ENCODE measurements around the gene CHCHD3.

Gene CHCHD3

DNA sequence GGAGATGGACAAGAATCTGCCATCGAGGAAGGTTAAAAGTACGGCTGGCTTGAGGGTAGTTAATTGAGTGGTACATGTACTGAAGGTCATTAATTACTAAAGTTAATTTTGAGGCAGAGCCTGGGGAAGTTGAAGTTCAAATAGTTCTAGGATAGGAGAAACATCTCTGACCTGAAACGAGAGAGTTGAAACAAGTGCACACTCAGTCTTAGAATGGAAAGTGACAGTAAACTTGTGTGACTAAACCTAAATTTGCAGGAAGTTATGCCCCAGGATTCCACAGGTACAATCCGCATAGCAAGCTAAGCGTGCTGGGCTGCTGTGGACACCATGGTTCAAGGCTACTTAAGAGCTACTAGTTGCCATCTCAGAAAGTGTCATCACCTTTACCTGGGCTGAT lies 209.9 kb downstream of the CHCHD3 start:
- ChIA-PET CTCF (interaction anchor here (0.8 kb wide), 1 partner anchor 162 kb away, joined by 3 read pairs; no protein-coding TSS in a partner anchor), POLR2A (no interaction called here)
- Histone ChIP-seq H3K27ac (ENCODE audit: extremely low read depth, low read depth, low read length) (no peak overlapping the region), H3K9me3 (ENCODE audit: control insufficient read depth, insufficient read depth, low read depth, low read length) (no peaks in the 10 kb centered on the region), H3K4me1 (ENCODE audit: control insufficient read depth, insufficient read depth, low read length) (peaks cover 3% of the 10 kb centered on the region; the same call in 1 of the 2 replicates), H3K36me3 (ENCODE audit: control insufficient read depth in 2 of 2, insufficient read depth in 1 of 2, low read length in 2 of 2) (no peaks in the 10 kb centered on the region; a peak in 1 of 3 replicates), H3K4me3 (ENCODE audit: low read depth, low read length) (no peak overlapping the region)
- TF ChIP-seq, protein P1, sequence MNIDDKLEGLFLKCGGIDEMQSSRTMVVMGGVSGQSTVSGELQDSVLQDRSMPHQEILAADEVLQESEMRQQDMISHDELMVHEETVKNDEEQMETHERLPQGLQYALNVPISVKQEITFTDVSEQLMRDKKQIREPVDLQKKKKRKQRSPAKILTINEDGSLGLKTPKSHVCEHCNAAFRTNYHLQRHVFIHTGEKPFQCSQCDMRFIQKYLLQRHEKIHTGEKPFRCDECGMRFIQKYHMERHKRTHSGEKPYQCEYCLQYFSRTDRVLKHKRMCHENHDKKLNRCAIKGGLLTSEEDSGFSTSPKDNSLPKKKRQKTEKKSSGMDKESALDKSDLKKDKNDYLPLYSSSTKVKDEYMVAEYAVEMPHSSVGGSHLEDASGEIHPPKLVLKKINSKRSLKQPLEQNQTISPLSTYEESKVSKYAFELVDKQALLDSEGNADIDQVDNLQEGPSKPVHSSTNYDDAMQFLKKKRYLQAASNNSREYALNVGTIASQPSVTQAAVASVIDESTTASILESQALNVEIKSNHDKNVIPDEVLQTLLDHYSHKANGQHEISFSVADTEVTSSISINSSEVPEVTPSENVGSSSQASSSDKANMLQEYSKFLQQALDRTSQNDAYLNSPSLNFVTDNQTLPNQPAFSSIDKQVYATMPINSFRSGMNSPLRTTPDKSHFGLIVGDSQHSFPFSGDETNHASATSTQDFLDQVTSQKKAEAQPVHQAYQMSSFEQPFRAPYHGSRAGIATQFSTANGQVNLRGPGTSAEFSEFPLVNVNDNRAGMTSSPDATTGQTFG (tag by site-specific recombination; IDR thresholded peaks at IDR 0.05; ENCODE audit: borderline replicate concordance) = no peak
- TF ChIP-seq HOXA7 (CRISPR knock-in tag; IDR thresholded peaks at IDR 0.05; ENCODE audit: borderline replicate concordance) = no peak
- no peak for TF ChIP-seq ZNF266 (tag by site-specific recombination; IDR thresholded peaks at IDR 0.05; ENCODE audit: low read depth)
- no peak for TF ChIP-seq ZNF274 (IDR thresholded peaks at IDR 0.05; ENCODE audit: low read length)
- TF ChIP-seq ZNF274 (tag by site-specific recombination; IDR thresholded peaks at IDR 0.05; ENCODE audit: borderline replicate concordance) = no peak
- TF ChIP-seq ZNF514 (tag by site-specific recombination; IDR thresholded peaks at IDR 0.05) = no peak
- no peak for TF ChIP-seq ZNF37A (tag by site-specific recombination; IDR thresholded peaks at IDR 0.05)
- TF ChIP-seq ZNF214 (tag by site-specific recombination; IDR thresholded peaks at IDR 0.05; ENCODE audit: borderline replicate concordance) = no peak

DNA sequence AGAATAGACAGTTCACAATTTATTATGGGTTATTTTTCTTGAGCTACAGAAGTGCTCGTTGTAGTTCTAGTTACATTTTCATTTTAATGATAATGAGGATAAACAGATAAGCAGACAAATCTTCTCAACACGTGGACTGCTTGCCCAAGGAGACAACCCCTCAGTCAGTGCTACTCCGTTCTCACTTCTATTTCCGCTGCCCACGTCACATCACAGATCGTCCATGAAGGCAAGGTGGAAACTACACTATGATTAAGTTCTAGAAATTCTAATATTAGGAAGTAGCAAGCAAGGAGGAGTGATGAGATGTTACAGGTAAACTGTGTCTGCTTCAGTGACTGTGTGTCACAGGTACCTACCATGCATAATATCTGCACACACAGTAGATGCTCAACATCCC lies 210.5 kb downstream of the CHCHD3 start:
- Histone ChIP-seq H3K4me3 (ENCODE audit: low read depth, low read length) (no peak overlapping the region), H3K4me1 (ENCODE audit: control insufficient read depth, insufficient read depth, low read length) (no peaks in the 10 kb centered on the region; the same call in 1 of the 2 replicates), H3K27ac (ENCODE audit: extremely low read depth, low read depth, low read length) (no peak overlapping the region), H3K36me3 (ENCODE audit: control insufficient read depth in 2 of 2, insufficient read depth in 1 of 2, low read length in 2 of 2) (no peaks in the 10 kb centered on the region; a peak in 1 of 3 replicates), H3K9me3 (ENCODE audit: control insufficient read depth, insufficient read depth, low read depth, low read length) (no peaks in the 10 kb centered on the region)
- ChIA-PET POLR2A (no interaction called here), CTCF (no interaction called here)
- TF ChIP-seq ZNF16 (tag by site-specific recombination; IDR thresholded peaks at IDR 0.05; ENCODE audit: low read depth) (no peak), PRDM1 (tag by site-specific recombination; IDR thresholded peaks at IDR 0.05) (no peak), SCRT1 (tag by site-specific recombination; IDR thresholded peaks at IDR 0.05; ENCODE audit: borderline replicate concordance) (no peak), ZBTB17 (tag by site-specific recombination; IDR thresholded peaks at IDR 0.05) (no peak), ZBTB7A (tag by site-specific recombination; IDR thresholded peaks at IDR 0.05; ENCODE audit: low read depth) (no peak), ZNF302 (tag by site-specific recombination; IDR thresholded peaks at IDR 0.05; ENCODE audit: low read depth) (no peak), ZNF274 (IDR thresholded peaks at IDR 0.05; ENCODE audit: low read length) (no peak), ZNF274 (tag by site-specific recombination; IDR thresholded peaks at IDR 0.05; ENCODE audit: borderline replicate concordance) (no peak), ZNF202 (tag by site-specific recombination; IDR thresholded peaks at IDR 0.05; ENCODE audit: borderline replicate concordance) (no peak), REPIN1 (tag by site-specific recombination; IDR thresholded peaks at IDR 0.05; ENCODE audit: low read depth) (no peak), ZNF664 (tag by site-specific recombination; IDR thresholded peaks at IDR 0.05) (no peak), ZBTB8A (tag by site-specific recombination; IDR thresholded peaks at IDR 0.05) (no peak), ZNF391 (tag by site-specific recombination; IDR thresholded peaks at IDR 0.05; ENCODE audit: borderline replicate concordance, low read depth) (no peak), ZNF514 (tag by site-specific recombination; IDR thresholded peaks at IDR 0.05) (no peak)
- TF ChIP-seq, protein P2, sequence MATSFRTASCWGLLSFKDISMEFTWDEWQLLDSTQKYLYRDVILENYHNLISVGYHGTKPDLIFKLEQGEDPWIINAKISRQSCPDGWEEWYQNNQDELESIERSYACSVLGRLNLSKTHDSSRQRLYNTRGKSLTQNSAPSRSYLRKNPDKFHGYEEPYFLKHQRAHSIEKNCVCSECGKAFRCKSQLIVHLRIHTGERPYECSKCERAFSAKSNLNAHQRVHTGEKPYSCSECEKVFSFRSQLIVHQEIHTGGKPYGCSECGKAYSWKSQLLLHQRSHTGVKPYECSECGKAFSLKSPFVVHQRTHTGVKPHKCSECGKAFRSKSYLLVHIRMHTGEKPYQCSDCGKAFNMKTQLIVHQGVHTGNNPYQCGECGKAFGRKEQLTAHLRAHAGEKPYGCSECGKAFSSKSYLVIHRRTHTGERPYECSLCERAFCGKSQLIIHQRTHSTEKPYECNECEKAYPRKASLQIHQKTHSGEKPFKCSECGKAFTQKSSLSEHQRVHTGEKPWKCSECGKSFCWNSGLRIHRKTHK (tag by site-specific recombination; IDR thresholded peaks at IDR 0.05) = no peak
- TF ChIP-seq, protein P3, sequence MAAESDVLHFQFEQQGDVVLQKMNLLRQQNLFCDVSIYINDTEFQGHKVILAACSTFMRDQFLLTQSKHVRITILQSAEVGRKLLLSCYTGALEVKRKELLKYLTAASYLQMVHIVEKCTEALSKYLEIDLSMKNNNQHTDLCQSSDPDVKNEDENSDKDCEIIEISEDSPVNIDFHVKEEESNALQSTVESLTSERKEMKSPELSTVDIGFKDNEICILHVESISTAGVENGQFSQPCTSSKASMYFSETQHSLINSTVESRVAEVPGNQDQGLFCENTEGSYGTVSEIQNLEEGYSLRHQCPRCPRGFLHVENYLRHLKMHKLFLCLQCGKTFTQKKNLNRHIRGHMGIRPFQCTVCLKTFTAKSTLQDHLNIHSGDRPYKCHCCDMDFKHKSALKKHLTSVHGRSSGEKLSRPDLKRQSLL (tag by site-specific recombination; IDR thresholded peaks at IDR 0.05) = no peak
